CD4-positive, CD25-positive, alpha-beta regulatory T cell (primary cell): ENCODE data around the gene S100A13. TPM values are rescaled to one million over a fixed set of nuclear protein-coding genes. Genes with fewer than 3 reads are reported as not detected.
"Not testable (repeated sequence)": the region's sequence is repeated elsewhere in the genome, so short reads cannot be mapped to it uniquely, and the experiment has no call there.

Experiments used
- ATAC-seq, 2 donors: fragments of 150-1000 bp; cut with Tn5 transposase; one replicate each; pipeline ENCODE4 v1.10.0; 2021; ENCODE audit warnings: low read depth in 2 of 2, moderate number of reproducible peaks in 2 of 2, moderate library complexity in 1 of 2
- DNase-seq, 3 donors: peaks; one replicate each; pipeline versions ENCODE4 v3.0.0 to v3.0.0-alpha.2; 2012 to 2022; ENCODE audit warnings: mixed read lengths in 1 of 3
- H3K27ac ChIP-seq: one replicate; pipeline ENCODE4 v1.7.0; 2013; ENCODE audit warnings: mild to moderate bottlenecking, low read length; ENCODE audit not compliant: insufficient read depth, poor library complexity, severe bottlenecking
- H3K27me3 ChIP-seq: one replicate; pipeline ENCODE4 v1.7.0; 2013; ENCODE audit warnings: low read length; ENCODE audit not compliant: control insufficient read depth, insufficient read depth
- H3K36me3 ChIP-seq: one replicate; pipeline ENCODE4 v1.7.0; 2013; ENCODE audit warnings: mild to moderate bottlenecking, low read length, moderate library complexity; ENCODE audit not compliant: control insufficient read depth, insufficient read depth
- H3K4me1 ChIP-seq: 2 replicates; pipeline ENCODE4 v1.7.0; 2013; ENCODE audit warnings: mild to moderate bottlenecking, low read length; ENCODE audit not compliant: insufficient read depth, control insufficient read depth, poor library complexity, severe bottlenecking
- H3K4me3 ChIP-seq: one replicate; pipeline ENCODE4 v1.7.0; 2013; ENCODE audit warnings: low read depth, mild to moderate bottlenecking, low read length, moderate library complexity
- H3K9me3 ChIP-seq, 2 experiments: 1 replicate in 1 of 2; 2 replicates in 1 of 2; pipeline ENCODE4 v1.7.0; 2013; ENCODE audit warnings: low read length in 2 of 2, mild to moderate bottlenecking in 1 of 2, moderate library complexity in 1 of 2; ENCODE audit not compliant: control insufficient read depth in 2 of 2
- H3K27ac Mint-ChIP-seq, 3 donors: one replicate each; pipeline ENCODE4 v1.8.0; 2020 to 2022; ENCODE audit warnings: mild to moderate bottlenecking in 3 of 3, mixed read lengths in 3 of 3, moderate library complexity in 2 of 3
- H3K27me3 Mint-ChIP-seq: one replicate; pipeline ENCODE4 v1.8.0; 2022; ENCODE audit warnings: mild to moderate bottlenecking, mixed read lengths
- H3K36me3 Mint-ChIP-seq: one replicate; pipeline ENCODE4 v1.8.0; 2020; ENCODE audit warnings: mixed read lengths
- H3K4me1 Mint-ChIP-seq, 4 donors: one replicate each; pipeline ENCODE4 v1.8.0; 2020 to 2022; ENCODE audit warnings: mixed read lengths in 4 of 4, mild to moderate bottlenecking in 1 of 4
- H3K4me3 Mint-ChIP-seq, 4 donors: one replicate each; pipeline ENCODE4 v1.8.0; 2020 to 2022; ENCODE audit warnings: mild to moderate bottlenecking in 4 of 4, mixed read lengths in 4 of 4, moderate library complexity in 3 of 4
- H3K9me3 Mint-ChIP-seq, 7 donors: one replicate each; pipeline ENCODE4 v1.8.0; 2020 to 2022; ENCODE audit warnings: mixed read lengths in 7 of 7, mild to moderate bottlenecking in 3 of 7, moderate library complexity in 2 of 7
- polyA plus RNA-seq, 4 donors: library from polyadenylated mRNA; unstranded; fragments of 300-500 nt; fragmentation: Illumina TruSeq; gene quantifications; one replicate each; pipeline ENCODE4 v1.2.3, GENCODE V29; 2021
- total RNA-seq: library from RNA; stranded (reverse); gene quantifications from one replicate; pipeline ENCODE4 v1.2.3, GENCODE V29; 2022

Gene S100A13
- total and polyA plus RNA-seq, 5 donors from 2014 or later = 0.41 to 6.4 (median 1.8) TPM

GRCh38 chr1:153582836-153583235 lies 44.5 kb downstream of the S100A13 start:
- not testable (repeated sequence) for H3K27ac Mint-ChIP-seq, H3K36me3 ChIP-seq, H3K4me3 ChIP-seq, H3K27me3 ChIP-seq, H3K36me3 Mint-ChIP-seq, DNase-seq, H3K4me1 Mint-ChIP-seq, H3K4me1 ChIP-seq, H3K27ac ChIP-seq, ATAC-seq, H3K4me3 Mint-ChIP-seq, H3K9me3 ChIP-seq, H3K9me3 Mint-ChIP-seq
- H3K27me3 Mint-ChIP-seq = peaks cover 38% of the 10 kb centered on the region

GRCh38 chr1:153578936-153579335 lies 48.4 kb downstream of the S100A13 start:
- Histone ChIP-seq H3K4me3 (no peak overlapping the region), H3K27me3 (peaks cover 14% of the 10 kb centered on the region), H3K4me1 (no peaks in the 10 kb centered on the region), H3K36me3 (no peaks in the 10 kb centered on the region), H3K27ac (no peak overlapping the region), H3K9me3 (no peaks in the 10 kb centered on the region)
- ATAC-seq = no peak
- H3K36me3 Mint-ChIP-seq = no peaks in the 10 kb centered on the region
- no peak for DNase-seq
- H3K9me3 Mint-ChIP-seq = no peaks in the 10 kb centered on the region
- no peak overlapping the region for H3K4me3 Mint-ChIP-seq
- H3K4me1 Mint-ChIP-seq = no peaks in the 10 kb centered on the region
- no peak overlapping the region for H3K27ac Mint-ChIP-seq
- H3K27me3 Mint-ChIP-seq = peaks cover 33% of the 10 kb centered on the region

- H3K4me1 ChIP-seq = no peaks in the 10 kb centered on the region
- Mint-ChIP-seq H3K36me3 (no peaks in the 10 kb centered on the region), H3K27ac (peak overlapping the region in 1 of 3 donors; percentile 39), H3K9me3 (no peaks in the 10 kb centered on the region), H3K27me3 (peaks cover 33% of the 10 kb centered on the region), H3K4me3 (no peak overlapping the region), H3K4me1 (no peaks in the 10 kb centered on the region)
- H3K9me3 ChIP-seq = no peaks in the 10 kb centered on the region
- H3K27ac ChIP-seq = no peak overlapping the region
- H3K27me3 ChIP-seq = peaks cover 14% of the 10 kb centered on the region
- DNase-seq (no peak), ATAC-seq (no peak)
- H3K36me3 ChIP-seq = no peaks in the 10 kb centered on the region
- no peak overlapping the region for H3K4me3 ChIP-seq
These were observed 48.8 kb downstream of the S100A13 start for GRCh38 chr1:153578490-153578889.

- H3K4me1 Mint-ChIP-seq = peaks cover 0 to 6% (median 1%) of the 10 kb centered on the region in 4 donors
- peaks cover 35% of the 10 kb centered on the region for H3K27me3 Mint-ChIP-seq
- Histone ChIP-seq H3K27ac (no peak overlapping the region), H3K36me3 (no peaks in the 10 kb centered on the region), H3K27me3 (peaks cover 14% of the 10 kb centered on the region), H3K4me3 (no peak overlapping the region), H3K4me1 (no peaks in the 10 kb centered on the region), H3K9me3 (no peaks in the 10 kb centered on the region)
- ATAC-seq = no peak
- peak overlapping the region in 1 of 3 donors; percentile 37 for H3K27ac Mint-ChIP-seq
- H3K4me3 Mint-ChIP-seq = no peak overlapping the region
- no peaks in the 10 kb centered on the region for H3K36me3 Mint-ChIP-seq
- no peak for DNase-seq
- H3K9me3 Mint-ChIP-seq = no peaks in the 10 kb centered on the region
These were observed 49.7 kb downstream of the S100A13 start for GRCh38 chr1:153577624-153578051.

- Histone ChIP-seq H3K27ac (no peak overlapping the region), H3K4me3 (no peak overlapping the region), H3K27me3 (peaks cover 14% of the 10 kb centered on the region), H3K9me3 (no peaks in the 10 kb centered on the region), H3K4me1 (no peaks in the 10 kb centered on the region), H3K36me3 (no peaks in the 10 kb centered on the region)
- Mint-ChIP-seq H3K27me3 (peaks cover 37% of the 10 kb centered on the region), H3K4me3 (no peak overlapping the region), H3K27ac (no peak overlapping the region), H3K9me3 (no peaks in the 10 kb centered on the region), H3K4me1 (peaks cover 0 to 9% (median 2%) of the 10 kb centered on the region in 4 donors), H3K36me3 (no peaks in the 10 kb centered on the region)
- DNase-seq = no peak
- no peak for ATAC-seq
These were observed 50.2 kb downstream of the S100A13 start for GRCh38 chr1:153577138-153577537.

- H3K9me3 ChIP-seq, H3K4me1 Mint-ChIP-seq, H3K4me3 Mint-ChIP-seq, H3K36me3 ChIP-seq, H3K36me3 Mint-ChIP-seq, H3K9me3 Mint-ChIP-seq, H3K4me3 ChIP-seq, ATAC-seq, H3K27ac Mint-ChIP-seq, H3K27ac ChIP-seq, DNase-seq, H3K4me1 ChIP-seq: not testable (repeated sequence)
- peaks cover 37% of the 10 kb centered on the region for H3K27me3 Mint-ChIP-seq
- peaks cover 14% of the 10 kb centered on the region for H3K27me3 ChIP-seq
These were observed 51.8 kb downstream of the S100A13 start for GRCh38 chr1:153575497-153575896.

GRCh38 chr1:153575081-153575491 lies 52.2 kb downstream of the S100A13 start:
- not testable (repeated sequence) for H3K27ac Mint-ChIP-seq, H3K27ac ChIP-seq
- H3K27me3 Mint-ChIP-seq = peaks cover 36% of the 10 kb centered on the region

GRCh38 chr1:153573351-153573750 lies 54.0 kb downstream of the S100A13 start:
- Histone ChIP-seq H3K9me3 (no peaks in the 10 kb centered on the region), H3K4me3 (no peak overlapping the region), H3K27me3 (peaks cover 12% of the 10 kb centered on the region), H3K4me1 (peaks cover 6% of the 10 kb centered on the region), H3K27ac (no peak overlapping the region), H3K36me3 (no peaks in the 10 kb centered on the region)
- no peaks in the 10 kb centered on the region for H3K9me3 Mint-ChIP-seq
- ATAC-seq (no peak), DNase-seq (no peak)
- H3K4me1 Mint-ChIP-seq = peaks cover 0 to 20% (median 9%) of the 10 kb centered on the region in 4 donors
- H3K4me3 Mint-ChIP-seq = no peak overlapping the region
- no peaks in the 10 kb centered on the region for H3K36me3 Mint-ChIP-seq
- no peak overlapping the region for H3K27ac Mint-ChIP-seq
- peaks cover 31% of the 10 kb centered on the region for H3K27me3 Mint-ChIP-seq

More at GRCh38 chr1:153575081-153575491, 52.2 kb downstream of the S100A13 start:
- not testable (repeated sequence) for H3K4me3 Mint-ChIP-seq, H3K36me3 ChIP-seq, H3K4me1 ChIP-seq, DNase-seq, H3K9me3 ChIP-seq, ATAC-seq, H3K4me1 Mint-ChIP-seq, H3K36me3 Mint-ChIP-seq, H3K4me3 ChIP-seq, H3K9me3 Mint-ChIP-seq
- peaks cover 14% of the 10 kb centered on the region for H3K27me3 ChIP-seq
